HEK293 (cell line): Measurements from ENCODE around the gene HLA-DQA1.

Source experiments
- CTCF ChIP-seq: fragments of 450-650 bp; formaldehyde crosslinking; IDR thresholded peaks from 2 replicates; pipeline ENCODE4 v1.5.1; 2016; ENCODE audit warnings: missing biosample characterization, missing genetic modification characterization
- ZBTB7A ChIP-seq: fragments of 450-650 bp; formaldehyde crosslinking; IDR thresholded peaks from 2 replicates; pipeline ENCODE4 v1.5.1; 2016; ENCODE audit warnings: low read depth, missing biosample characterization, missing genetic modification characterization
- ZNF394 ChIP-seq: fragments of 450-650 bp; formaldehyde crosslinking; IDR thresholded peaks from 2 replicates; pipeline ENCODE4 v1.5.1; 2016; ENCODE audit warnings: missing biosample characterization, missing genetic modification characterization, mild to moderate bottlenecking, moderate library complexity, borderline replicate concordance
- ZNF76 ChIP-seq: fragments of 450-650 bp; formaldehyde crosslinking; IDR thresholded peaks from 2 replicates; pipeline ENCODE4; 2016; ENCODE audit warnings: low read depth, missing biosample characterization, missing genetic modification characterization, borderline replicate concordance
- TF ChIP-seq, protein P1 (sequence below): fragments of 450-650 bp; formaldehyde crosslinking; IDR thresholded peaks from 2 replicates; pipeline ENCODE4 v1.5.1; 2016; ENCODE audit warnings: missing biosample characterization, missing genetic modification characterization, borderline replicate concordance

DNA sequence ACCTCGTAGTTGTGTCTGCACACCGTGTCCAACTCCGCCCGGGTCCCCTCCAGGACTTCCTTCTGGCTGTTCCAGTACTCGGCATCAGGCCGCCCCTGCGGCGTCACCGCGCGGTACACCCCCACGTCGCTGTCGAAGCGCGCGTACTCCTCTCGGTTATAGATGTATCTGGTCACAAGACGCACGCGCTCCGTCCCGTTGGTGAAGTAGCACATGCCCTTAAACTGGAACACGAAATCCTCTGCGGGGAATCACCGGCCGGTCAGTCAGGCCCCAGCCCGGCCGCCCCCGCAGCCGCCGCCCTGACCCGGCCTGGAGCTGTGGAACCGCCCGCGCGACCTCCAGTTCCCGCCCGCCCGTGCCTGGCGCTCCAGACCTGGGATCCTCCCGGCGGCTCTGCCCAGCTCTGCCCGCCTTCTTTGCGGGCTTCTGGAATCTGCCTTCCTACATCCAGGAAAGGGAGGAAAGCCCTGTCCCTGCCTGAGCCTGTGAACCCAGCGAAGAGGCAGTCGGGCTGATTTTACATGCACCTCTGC lies 27.7 kb downstream of the HLA-DQA1 start:
- TF ChIP-seq CTCF (tag by site-specific recombination) (no peak), ZBTB7A (tag by site-specific recombination) (no peak), ZNF76 (no peak), ZNF394 (tag by site-specific recombination) (no peak)
- TF ChIP-seq, protein P1, sequence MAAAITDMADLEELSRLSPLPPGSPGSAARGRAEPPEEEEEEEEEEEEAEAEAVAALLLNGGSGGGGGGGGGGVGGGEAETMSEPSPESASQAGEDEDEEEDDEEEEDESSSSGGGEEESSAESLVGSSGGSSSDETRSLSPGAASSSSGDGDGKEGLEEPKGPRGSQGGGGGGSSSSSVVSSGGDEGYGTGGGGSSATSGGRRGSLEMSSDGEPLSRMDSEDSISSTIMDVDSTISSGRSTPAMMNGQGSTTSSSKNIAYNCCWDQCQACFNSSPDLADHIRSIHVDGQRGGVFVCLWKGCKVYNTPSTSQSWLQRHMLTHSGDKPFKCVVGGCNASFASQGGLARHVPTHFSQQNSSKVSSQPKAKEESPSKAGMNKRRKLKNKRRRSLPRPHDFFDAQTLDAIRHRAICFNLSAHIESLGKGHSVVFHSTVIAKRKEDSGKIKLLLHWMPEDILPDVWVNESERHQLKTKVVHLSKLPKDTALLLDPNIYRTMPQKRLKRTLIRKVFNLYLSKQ (tag by site-specific recombination), result no peak
